GM19328 (cell line): ENCODE measurements around the gene ZNF521.

ENCODE experiments used
- ATAC-seq: cut with Tn5 transposase; IDR thresholded peaks from one replicate; pipeline ENCODE4 v1.9.1; 2021; ENCODE audit warnings: mild to moderate bottlenecking, moderate library complexity; ENCODE audit not compliant: unreplicated experiment

ZNF521 gene

DNA sequence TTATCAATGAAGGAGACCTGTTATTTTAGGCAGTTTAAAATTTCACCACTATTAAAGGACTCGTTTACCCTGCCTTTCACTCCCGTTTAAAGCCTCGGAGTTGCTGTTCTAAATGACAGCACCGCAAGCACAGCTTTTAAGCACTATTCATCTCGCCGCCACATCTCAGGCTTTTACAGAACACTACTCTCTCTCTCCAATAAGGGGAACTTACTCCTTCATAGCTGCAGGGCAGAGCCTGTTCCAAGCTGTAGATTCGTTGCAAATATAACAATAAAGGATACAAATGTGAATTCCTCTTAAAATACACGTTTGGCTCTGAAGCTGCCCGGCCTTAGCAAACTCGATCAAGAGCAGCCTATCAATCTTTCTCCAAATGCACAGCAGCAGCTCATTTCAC, 271.8 kb downstream of the ZNF521 start:
- no peak for ATAC-seq

DNA sequence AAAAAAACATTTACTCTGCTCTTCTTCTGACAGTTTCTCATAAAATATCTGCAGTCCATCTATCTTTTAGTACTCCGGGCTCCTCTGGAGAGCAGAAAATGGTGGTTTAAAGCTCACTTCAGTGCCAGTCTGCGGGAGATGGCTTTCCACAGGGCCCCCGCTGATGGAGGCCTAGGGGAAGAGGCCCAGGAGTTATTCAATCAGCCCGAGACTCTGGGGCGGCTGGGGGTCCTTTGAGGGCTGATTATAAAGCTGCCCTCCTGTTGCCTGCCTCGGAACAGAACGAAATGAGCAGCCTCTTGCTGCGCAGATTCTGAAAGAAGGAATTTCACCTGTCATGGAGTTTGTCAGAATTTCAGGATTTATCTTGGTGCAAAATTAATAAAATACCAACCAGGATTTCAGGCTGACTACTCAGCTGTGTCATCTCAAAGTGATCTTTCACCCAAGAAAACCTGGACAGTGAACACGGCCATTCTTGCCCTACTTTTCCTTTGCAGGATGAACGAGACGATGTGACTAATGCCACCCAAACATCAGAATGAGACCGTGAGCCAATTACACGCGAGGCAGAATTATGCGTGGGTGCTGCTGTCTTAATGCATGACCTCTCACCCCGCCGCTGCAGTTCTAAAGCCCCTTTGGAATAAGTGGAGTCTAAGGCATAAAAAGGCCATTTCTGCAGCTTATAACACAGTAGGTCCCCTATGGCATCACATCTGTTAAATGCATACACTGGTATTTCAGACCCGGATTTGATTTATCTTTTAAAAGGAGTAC, 273.8 kb downstream of the ZNF521 start:
- ATAC-seq, result no peak

DNA sequence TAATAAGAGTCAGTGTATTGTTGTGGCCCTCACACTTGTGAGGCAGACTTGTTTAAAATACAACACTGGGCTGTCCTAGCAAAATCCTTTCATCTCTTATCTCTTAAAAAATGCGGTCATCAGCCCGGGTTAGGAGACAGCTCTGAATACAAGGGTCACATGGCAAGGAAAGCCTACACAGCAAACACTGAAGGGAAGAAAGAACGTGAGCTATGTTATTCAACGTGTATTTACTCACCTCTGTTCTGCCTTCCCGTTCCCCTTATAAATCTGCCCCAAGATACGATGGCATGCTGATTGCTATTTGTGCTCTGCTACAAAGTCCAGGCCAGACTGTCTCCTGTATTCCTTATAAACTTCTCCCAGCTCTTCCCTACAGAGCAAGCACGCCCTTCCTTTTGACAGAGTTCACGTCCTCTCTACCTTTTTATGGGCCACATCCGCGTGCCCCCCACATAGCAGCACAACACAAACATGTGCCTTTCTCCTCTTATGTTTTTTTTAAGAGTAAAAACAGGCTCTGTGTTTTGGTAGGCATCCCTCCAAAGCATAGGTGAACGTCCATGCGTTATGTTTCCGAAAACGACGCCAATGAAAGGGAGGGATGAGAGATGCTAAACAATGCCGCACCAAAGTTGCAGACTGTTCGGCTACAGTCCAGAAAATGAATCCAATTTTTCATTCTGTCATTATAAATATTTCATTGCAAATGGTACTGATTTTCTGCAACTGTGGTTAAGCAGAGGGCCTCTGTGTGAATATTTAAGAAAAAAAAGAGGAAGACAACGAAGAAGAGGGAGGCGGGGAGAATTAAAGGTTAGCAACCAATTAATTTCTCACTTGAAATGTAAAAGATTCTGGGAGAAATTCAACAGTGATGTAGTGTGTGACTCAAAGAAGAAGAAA, 274.7 kb downstream of the ZNF521 start:
- no peak for ATAC-seq

DNA sequence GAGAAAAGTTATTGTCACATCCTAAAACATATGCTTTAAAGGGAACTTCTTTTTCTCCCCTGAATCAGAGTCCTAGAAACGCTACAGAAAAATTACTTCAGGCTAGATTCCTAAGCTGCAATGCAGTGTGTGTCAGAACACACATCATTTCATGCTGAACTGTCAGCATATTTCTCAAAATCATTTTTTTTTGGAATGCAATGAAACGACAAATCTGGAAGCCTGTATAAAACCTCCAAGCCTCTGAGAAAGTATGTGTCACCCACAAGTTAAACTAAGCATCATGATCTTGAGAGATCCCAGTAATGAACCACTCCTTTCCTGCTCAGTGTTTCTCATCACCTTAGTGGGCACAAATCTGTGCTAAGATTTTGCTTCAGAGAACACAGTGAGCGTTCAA, 276.2 kb downstream of the ZNF521 start:
- ATAC-seq, result no peak

DNA sequence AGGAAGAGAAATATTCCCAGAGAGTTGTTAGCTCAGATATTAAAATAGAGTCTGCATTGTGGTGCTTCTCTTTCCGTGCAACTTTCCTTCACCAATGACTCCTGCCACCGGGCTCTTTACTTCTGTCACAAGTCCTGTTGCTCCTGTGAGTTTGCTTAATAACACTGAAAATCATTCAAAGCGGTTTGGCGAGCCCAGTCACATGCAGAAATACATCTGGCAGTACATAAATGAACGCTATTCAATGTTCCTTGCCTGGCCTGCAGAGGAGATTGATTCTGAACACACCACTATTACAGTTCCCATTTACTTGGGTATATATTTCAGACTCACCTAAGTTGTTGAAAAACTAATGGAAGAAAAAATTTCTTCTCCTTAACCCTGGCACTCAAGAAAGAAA, 276.6 kb downstream of the ZNF521 start:
- no peak for ATAC-seq

DNA sequence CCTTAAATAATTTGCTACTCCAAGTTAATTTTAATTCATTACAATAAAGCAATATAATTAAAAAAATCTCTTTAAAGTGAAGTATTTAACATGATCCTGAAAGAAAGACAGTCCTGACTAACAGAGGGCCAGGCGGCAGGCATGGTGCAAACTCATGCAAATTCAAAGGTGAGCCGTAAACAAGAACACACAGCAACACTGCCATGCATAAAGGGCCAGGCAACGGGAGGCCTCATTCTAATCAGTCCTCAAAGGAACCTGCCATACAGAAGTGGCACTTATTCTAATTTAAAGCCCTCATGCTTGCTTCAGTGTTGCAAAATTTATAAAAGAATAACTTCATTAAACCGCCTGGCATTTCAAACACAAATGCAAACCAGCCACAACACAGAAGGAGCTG, 277.0 kb downstream of the ZNF521 start:
- ATAC-seq, result no peak

DNA sequence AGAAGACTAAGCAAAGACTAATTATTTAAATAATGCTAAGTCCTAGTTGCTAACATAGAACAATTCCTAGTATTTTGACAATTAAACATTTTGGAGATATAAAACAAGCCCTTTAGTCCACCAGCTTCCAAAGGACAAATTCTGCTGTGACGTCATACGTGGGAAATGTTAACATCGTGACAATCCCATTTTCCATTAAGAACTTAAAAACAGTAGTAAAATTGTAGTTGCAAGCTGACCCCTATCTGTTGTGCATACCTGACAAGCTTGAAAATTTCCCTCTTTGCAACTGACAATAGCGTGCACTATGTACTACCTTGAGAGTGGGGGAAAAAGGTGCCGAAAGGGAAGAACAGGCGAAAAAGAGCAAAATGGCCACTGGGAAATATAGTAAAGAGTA, 279.8 kb downstream of the ZNF521 start:
- no peak for ATAC-seq

DNA sequence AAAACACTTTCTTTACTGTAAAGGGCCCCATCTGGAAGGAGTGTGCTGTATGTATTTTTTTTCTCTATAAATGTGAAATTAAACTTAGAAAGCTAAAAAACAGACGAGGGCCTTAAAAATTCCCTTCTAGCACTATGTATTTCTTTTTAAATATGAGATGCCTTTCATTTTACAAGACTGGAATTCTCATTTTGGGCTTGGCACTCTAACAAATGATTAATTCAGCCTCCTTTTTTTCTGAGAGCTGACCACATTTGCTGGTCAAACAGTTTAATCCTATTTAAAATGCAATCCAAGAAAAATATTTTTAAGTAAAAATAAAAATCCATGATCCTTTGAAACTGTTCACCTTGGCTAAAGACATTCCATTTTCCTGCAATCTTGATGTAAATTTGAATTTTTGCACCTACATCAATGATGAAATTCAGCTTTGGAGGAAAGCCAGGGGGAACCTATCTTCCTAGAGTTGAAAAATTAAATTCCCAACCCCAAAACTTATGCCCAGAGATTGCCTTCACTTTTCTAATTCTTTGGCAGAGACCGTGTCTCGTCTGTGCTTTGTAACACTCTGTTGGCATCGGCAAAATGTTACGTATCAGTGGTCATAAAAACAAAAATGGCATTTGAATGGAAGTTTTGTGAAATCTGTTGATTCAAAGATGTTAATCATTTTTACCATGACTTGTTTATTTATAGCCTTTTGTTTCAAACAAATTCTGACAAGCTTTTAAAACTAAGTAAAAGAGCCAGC, 284.5 kb downstream of the ZNF521 start:
- no peak for ATAC-seq

DNA sequence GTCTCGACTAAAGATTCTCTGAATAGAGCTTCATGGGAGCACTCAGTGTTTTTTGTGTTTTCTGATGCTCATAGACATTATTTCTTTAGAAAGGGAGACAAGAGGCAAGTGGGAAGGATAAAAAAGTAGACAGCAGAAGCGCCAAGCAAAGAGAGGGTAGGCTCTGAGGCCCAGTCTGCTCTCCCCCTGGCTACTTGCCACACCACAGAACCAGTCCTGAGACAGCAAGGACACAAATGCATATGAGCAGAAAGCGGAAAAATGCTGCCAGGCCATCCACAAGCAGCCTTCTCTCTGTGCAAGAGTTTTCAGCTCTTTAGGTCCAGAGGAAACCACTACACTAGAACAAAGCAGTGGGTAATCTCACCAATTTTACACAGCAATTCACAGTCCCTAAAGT, 285.4 kb downstream of the ZNF521 start:
- ATAC-seq, result no peak

DNA sequence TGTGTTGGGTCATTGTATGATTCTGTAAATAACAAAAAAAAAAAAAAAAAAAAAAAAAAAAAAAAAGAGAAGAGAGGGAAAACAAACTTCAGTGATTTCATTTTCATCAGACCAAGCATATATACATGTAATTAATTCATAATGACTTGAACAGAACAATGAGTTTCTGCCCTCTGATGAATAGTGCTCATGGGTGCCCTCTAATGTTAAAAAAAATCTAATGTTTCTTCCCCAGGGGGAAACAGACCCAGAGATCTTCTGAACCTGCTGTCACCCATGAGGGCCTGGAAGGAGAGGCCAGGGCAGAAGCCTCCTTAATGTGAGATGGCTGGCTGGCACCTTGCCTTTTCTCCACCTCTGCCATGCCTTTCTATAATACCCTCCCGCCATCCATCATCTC, 289.2 kb downstream of the ZNF521 start:
- ATAC-seq, result no peak

DNA sequence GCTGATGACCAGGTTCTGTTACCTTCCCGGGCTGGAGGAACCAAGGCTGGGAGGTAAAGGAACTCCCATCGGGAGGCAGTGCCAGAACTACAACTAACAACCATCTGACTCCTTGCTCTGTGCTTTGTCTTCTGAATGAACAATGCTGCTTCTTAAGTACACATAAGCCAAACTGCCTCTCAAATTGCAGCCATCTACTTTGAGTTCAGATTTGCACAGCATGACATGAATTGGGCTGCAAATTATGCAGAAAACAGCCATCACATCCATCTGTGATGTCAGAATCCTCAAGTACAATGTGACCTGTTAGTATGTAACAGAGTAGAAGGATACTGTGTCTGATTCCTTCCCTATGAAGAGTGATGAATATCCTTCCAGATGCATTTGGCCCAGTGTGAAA, 290.6 kb downstream of the ZNF521 start:
- no peak for ATAC-seq

DNA sequence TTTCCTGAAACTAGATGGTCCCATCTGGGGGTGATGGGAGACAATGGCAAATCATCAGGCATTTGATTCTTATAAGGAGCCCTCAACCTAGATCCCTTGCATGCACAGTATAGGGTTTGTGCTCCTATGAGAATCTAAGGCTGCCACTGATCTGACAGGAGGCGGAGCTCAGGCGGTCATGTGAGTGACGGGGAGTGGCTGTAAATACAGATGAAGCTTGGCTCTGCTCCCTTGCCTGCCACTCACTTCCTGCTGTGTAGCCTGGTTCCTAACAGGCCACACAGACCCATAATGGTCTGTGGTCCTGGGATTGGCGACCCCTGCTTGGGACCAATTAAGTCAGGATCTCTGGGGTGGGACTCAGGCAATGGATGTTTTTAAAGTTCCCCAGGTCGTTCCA, 293.4 kb downstream of the ZNF521 start:
- ATAC-seq, result no peak

DNA sequence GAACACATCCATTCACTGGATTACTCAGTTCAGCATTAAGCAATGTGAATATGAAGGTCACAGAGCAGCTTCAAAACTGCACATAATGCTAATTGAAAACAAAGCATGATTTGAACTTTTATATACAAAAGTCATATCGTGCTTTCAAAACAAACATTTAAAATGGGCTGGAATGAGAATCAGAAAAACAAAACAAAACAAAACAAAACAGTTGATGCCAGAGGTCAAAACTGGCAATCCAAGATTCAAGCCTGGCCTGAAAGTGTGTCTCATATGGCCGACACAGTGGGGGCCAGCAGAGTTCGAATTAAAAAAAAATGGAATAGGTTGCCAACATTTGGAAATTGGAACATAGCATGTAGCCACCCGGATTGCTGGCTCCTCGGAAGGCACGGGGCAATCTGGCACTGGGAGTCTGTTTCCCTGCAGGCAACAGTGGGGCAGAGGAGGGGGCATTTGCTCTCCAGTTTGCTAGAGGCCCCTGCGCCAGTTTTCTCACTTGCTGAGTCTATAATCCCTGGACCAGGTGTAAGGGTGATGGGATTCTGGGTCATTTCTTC, 294.4 kb downstream of the ZNF521 start:
- ATAC-seq, result no peak

DNA sequence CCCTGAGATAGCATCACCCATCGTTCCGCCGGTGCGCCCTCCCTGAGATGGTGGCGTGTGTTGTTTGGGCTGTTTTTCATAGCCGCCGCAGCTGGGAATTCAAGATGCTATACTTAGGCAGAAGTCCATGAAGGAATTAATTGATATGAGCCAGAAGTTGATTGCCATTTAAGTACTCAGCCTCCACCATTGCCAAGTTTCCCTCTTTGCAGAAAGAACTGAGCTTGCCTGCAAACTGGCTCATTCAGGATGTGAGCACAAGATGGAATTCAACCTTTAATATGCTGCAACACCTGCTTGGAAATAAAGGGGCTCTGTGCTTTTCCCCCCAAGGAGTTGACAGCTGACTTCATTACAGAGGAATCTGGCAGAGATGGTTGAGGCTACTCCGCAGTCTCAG, 295.5 kb downstream of the ZNF521 start:
- no peak for ATAC-seq

DNA sequence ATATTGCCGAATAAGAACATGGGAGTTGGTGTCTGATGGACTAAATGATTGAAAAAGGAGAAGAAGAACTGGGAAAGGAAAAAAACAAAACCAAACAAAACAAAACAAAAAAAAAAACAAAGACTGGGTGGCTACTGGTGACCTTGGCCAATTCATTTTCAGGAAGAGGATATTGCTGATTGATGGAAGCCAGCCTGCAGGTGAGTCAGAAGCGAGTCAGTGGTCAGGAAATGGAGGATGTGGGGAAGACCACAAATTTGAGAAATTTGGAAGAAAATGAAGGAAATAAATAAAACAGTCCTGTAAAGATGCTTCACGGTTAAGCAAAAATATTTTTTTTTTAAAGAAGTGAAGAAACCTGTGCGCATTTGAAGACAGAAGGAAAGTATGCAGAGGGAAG, 296.9 kb downstream of the ZNF521 start:
- no peak for ATAC-seq

DNA sequence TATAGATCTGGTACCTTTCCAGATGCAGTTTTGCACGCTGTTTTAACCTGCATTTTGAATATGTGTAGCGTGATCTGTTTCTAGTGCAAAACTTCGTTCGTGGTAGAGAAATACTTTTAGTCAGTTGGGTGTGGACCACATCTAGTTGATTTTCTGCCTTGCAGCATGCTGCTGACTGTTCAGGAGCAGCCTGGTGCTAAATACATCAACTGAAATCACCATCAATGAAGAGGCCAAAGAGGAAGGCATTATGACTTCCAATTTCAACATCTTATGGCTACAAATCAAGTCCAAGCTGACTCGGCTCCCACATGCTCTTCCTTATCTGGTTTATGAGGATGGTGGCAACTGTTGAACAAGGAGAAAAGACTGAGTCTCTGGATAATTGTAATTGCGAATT, 298.5 kb downstream of the ZNF521 start:
- ATAC-seq, result no peak

DNA sequence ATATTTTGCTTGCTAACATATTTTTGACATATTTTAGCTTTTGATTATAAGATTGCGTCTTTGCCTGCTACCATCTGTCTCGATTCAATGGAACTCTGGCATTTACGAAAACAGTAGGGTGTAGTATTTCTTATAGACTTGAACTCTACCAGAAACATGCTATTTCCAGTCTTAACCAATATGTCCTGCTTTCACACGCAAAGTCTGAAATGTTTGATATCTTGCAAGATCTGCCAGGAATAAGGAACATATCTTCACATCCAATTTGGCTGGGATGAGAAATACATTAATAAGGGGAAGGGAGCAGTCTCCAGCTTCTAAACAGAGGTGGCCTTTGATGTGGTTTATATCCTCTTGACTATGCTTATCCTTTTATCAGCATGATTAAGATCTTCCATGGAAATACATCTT, 299.4 kb downstream of the ZNF521 start:
- no peak for ATAC-seq

DNA sequence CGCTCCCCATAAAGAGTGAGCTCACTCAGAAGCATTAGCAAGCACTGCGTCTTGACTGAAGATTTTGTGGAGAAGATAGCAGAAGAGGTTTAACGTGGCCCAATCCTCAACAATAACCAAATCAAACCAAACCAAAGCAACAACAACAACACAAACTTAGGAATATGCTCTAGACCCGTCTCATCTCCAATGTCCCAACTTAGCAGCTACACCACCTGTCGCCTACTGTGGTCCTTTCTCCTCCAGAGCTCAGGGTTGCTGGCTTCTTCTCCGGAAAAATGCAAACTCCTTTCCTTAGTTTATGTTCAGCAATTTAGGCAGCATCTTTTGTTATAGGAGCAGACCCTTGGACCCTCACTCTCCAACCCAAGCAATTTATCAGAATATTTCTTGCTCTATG, 301.4 kb downstream of the ZNF521 start:
- ATAC-seq, result no peak

DNA sequence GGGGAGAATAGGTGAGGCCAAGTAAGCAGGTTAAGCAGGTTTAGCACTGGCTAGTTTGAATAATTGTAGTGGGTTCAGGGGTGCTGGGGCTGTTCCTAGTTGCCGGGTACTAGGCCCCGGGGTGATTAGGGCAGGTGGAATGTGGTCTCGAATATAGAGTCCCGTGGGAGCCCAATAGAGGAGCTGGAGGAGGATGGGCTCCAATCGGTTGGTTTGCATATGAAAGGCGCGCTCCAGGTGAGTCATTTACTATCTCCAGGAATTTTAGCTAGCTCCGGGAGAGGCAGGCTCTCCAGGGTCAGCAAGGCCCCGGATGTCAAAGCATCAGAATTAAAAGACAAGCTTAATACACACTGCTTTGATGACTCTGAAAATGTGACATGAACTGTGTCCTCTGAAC, 304.0 kb downstream of the ZNF521 start:
- ATAC-seq, result no peak

DNA sequence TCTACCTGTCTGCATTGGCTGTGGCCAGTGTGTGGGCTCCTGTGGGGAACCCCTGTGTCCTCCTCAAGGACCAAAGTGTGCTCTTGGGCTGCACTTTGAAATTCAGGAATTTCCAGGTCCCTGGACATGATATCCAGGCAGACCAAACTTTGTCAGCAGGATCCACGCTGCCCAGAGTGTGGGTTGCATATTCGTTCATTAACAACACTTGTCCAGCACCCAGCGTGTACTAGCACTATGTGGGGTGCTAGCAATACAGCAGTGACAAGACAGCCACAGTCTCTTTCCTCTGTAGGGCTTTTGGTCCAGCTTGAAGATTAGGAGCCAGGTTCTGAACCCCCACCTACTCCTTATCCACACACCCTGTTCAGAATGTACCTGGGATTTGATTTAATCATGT, 304.5 kb downstream of the ZNF521 start:
- ATAC-seq, result no peak

DNA sequence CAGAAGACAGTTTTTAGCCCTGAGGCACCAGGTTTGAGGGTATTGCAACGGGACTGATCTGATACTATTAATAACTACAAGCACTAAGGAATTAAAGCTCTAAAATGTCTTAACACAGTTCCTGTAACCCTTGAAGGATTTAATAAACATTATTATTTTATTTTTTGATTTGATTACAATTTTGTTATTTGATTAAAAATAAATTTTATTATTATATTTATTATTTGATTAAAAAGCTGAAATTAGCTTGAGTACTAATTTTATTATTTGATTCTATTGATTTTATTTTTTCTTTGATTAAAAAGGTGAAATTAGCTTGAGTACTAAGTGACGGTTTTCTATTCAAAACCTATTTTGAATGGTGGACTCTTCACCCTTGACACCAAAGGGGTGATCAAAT, 307.3 kb downstream of the ZNF521 start:
- no peak for ATAC-seq
